HL-60 (cell line): ENCODE data around the gene BCL6.

Experiments used
- DNase-seq, 2 experiments: peaks; one replicate each; pipeline ENCODE4 v3.0.0-alpha.2; 2010 to 2020; ENCODE audit warnings: low read depth in 1 of 2, low spot score in 1 of 2
- H3K27ac ChIP-seq: fragments of 250-450 bp; sonication (Bioruptor Pico); replicated peaks from 2 replicates; pipeline ENCODE4 v1.5.1; 2020; ENCODE audit warnings: mild to moderate bottlenecking, moderate library complexity
- H3K27me3 ChIP-seq: fragments of 250-450 bp; sonication (Bioruptor Pico); 2 replicates; pipeline ENCODE4 v1.5.1; 2021; ENCODE audit warnings: mild to moderate bottlenecking, moderate library complexity; ENCODE audit not compliant: insufficient read depth, poor library complexity, severe bottlenecking
- H3K4me3 ChIP-seq: replicated peaks from 2 replicates; pipeline ENCODE4 v1.5.1; 2011; ENCODE audit warnings: mild to moderate bottlenecking, control low read depth, low read length; ENCODE audit not compliant: insufficient read depth
- CTCF ChIP-seq: IDR thresholded peaks from one replicate; pipeline ENCODE4 v1.5.1; 2011; ENCODE audit warnings: low read length, control low read depth, inconsistent platforms; ENCODE audit not compliant: insufficient read depth
- GABPA ChIP-seq: IDR thresholded peaks from 2 replicates; pipeline ENCODE4 v1.6.1; 2012; ENCODE audit warnings: low read depth
- POLR2AphosphoS5 ChIP-seq: IDR thresholded peaks from 2 replicates; pipeline ENCODE4 v1.6.1; 2012; ENCODE audit warnings: low read depth
- REST ChIP-seq: IDR thresholded peaks from 2 replicates; pipeline ENCODE4 v1.6.1; 2012; ENCODE audit warnings: low read depth; ENCODE audit not compliant: insufficient replicate concordance
- SPI1 ChIP-seq: IDR thresholded peaks from 2 replicates; pipeline ENCODE4 v1.6.1; 2012; ENCODE audit warnings: low read depth, mild to moderate bottlenecking, borderline replicate concordance

The BCL6 gene

GRCh38 chr3:187789872-187790271 lies 44.6 kb upstream of the BCL6 start:
- no peak for TF ChIP-seq POLR2AphosphoS5
- TF ChIP-seq SPI1, result no peak
- TF ChIP-seq CTCF, result no peak
- TF ChIP-seq GABPA, result no peak
- TF ChIP-seq REST, result no peak
- Histone ChIP-seq H3K27me3 (no peaks in the 10 kb centered on the region), H3K27ac (no peak overlapping the region), H3K4me3 (no peak overlapping the region)
- DNase-seq, result no peak

- TF ChIP-seq SPI1 (no peak), GABPA (no peak), CTCF (no peak), POLR2AphosphoS5 (no peak), REST (no peak)
Measured at GRCh38 chr3:187788984-187789857, 44.0 kb upstream of the BCL6 start.

GRCh38 chr3:187783098-187783497 lies 37.8 kb upstream of the BCL6 start:
- Histone ChIP-seq H3K4me3 (no peak overlapping the region), H3K27ac (no peak overlapping the region), H3K27me3 (no peaks in the 10 kb centered on the region)
- no peak for DNase-seq
- TF ChIP-seq CTCF (no peak), REST (no peak), POLR2AphosphoS5 (no peak), SPI1 (no peak), GABPA (no peak)

More at GRCh38 chr3:187788984-187789857, 44.0 kb upstream of the BCL6 start:
- Histone ChIP-seq H3K4me3 (no peak overlapping the region), H3K27me3 (no peaks in the 10 kb centered on the region), H3K27ac (no peak overlapping the region)
- no peak for DNase-seq
